ENCODE data around the gene KIRREL3.

Gene KIRREL3

DNA sequence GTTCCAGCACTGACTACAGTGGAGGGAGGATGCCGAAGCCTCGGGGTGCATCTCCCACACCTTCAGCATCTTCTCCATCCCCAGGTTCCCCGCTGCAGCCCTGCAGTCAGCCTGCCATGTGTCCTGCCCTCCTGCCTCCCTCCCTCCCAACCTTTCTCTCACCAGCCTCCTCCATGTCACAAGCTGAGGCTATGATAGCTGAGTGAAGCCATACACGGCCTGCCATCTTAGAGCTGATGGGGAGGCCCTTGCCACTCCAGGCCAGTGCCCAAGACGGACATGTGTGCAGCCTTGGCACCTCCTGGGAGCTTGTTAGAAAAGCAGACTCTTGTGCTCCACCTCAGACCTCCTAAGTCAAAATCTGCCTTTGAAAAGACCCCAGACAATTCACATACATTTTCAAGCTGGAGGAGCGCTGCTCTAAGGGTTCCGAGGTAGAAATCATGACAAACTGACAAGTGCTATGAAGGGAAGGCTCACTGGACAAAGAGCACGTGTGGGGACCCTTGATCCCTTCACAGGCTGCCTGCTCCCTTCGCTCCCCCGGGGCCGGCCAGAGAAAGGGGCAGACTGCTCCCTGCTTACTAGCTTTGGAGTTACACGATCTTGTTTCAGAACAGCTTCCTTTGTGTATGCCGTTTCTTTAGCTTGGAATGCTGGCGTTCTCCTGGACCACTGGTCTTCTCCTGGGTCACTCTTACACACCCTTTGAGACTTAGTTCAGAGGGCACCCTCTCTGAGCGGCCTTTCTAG is 521.2 kb downstream of the KIRREL3 start:
- no peak for DNase-seq

DNA sequence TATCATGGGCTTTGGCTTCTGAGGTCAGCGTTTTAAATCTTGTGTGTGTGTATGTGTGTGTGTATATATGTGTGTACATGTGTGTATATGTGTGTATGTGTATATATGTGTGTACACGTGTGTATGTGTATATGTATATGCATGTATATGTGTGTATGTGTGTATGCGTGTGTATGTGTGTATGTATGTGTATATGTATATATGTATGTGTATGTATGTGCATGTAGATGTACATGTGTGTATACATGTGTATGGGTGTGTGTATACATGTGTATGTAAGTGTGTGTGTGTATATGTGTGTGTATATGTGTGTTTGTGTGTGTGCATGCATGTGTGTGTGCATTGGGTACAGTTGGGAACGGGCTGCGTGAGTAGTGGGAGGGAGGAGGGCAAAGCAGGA is 522.1 kb downstream of the KIRREL3 start:
- no peak for DNase-seq

DNA sequence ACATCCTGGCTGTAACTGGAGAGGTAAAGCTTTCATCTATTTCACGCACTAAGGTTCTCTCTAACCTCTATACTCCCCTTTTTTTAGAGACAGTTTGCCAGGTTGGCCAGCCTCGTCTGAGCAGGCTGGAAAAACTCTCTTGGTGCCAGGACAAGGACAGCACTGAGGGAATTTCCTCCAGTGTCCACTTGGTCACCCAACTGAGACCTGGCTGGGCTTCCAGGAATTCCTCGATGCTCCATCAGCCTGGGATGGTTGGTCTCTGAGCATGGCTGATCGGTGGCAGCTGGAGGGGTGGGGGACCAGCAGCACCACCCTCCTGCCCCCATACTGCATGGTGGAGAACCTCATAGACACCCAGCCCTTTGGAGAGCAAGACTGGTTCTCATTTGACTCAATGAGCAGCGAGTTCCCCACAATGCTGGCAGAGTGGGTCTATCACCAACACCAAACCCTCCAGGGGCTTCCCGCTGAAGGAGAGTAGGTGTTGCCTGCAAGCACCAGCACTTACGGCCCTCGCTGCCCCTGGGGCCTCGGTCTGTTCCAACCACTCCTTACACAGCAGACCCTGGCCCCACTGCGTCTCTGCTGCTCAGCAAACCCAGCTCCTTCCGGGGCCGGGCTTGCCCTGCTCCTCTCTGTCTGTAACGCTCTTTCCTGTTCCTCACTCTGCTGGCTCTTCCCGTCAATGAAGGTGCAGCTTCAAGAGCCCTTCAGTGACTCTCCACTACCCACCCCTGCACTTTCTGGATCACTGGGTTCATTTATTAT is 522.9 kb downstream of the KIRREL3 start:
- peak; percentile 19 to 32 for DNase-seq

DNA sequence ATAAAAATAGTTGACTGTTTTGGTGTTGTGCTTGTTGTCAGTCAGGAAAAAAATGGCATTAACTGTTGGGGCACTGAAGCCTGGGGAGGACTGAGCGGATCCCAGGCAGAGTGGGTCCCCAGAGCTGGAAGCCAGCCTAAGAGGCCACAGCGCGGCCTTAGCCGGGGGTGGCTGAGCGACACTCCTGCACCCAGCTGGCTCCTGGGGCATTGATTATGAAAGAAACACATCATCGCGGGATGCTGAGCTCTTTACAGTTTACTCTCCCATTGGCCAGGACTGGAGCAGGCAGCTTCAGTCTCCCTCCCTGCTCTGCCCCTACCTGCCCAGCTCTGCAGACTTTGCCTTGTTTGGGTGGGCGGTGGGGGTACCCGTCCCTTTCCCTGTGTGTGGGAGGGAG is 523.6 kb downstream of the KIRREL3 start:
- peak in 1 of 2 experiments; percentile 13 for DNase-seq

DNA sequence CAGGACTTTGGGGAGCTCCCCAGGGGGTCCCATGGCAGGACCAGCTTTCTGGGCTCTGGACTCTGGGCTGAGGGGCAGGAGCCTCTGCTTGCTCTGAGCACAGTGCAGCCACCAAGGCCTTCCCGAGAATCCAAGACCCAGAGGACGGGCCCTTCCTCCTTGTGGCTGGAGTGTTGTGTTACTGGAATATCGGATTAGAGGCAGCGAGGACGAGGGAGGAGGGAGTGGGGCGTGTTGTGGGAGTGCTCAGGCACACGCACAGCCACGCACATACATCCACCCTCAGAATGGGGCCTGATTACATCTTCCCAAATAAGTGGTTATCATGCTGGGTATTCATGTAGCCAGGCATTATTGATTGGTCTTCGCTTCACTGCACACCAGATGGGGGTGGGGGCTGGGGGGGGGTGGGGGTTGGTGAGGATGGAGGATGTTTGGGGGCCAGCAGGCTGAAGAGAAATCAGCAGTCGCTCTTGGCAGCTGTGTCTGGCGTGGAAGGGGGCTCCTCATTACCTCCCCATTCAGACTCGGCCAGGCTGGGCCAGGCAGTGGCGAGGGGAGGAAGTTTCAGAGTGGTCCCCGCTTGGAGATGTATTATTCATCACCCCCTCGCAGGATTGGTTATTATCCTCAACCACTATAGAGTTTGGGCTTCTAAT is 524.2 kb downstream of the KIRREL3 start:
- DNase-seq: no peak

DNA sequence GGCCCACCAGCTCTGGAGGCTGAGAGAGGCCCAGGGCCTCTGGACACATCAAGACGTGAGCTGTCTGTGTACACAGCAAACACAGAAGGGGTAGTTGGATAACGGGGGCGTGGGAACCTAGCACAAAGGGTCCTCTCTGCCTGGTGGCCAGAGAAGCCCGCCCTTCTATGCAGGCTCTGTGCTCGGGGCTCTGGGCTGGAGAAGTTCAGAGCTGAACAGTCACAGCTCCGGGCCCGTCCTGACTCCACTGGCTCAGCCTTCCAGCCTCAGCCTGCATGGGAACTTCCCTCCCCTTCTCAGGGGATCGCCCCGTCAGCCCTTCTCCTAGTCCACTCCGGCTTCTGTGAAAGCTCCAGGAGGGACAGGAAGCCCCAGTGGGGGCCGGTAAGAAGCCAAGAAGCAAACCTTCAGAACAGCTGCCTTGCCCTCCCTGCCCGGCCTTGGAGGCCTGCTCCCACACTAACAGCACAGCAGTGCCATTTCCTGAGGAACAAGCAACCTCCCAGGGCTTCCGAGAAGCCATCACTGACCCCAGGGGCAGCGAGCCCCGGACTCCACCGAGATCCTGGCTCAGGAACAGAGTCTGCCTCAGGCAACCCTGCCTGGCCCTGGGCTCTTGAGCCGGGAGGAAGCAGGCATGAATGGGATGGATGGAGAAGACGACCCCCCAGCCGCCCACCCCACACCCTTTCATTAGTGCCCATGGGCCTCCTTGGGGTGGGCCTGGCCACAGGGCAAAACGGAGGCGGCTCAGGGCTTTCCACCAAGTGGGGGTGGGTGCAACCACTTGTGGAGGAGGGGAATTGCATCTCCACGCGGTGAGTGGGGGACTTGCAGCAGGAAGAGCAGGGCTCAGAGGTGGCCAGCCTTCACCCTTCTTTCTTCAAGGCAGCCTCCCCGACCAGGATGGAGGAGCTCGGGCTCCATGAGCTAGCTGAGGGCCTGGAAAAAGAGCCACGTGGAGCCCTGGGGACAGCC is 525.3 kb downstream of the KIRREL3 start:
- DNase-seq: no peak

DNA sequence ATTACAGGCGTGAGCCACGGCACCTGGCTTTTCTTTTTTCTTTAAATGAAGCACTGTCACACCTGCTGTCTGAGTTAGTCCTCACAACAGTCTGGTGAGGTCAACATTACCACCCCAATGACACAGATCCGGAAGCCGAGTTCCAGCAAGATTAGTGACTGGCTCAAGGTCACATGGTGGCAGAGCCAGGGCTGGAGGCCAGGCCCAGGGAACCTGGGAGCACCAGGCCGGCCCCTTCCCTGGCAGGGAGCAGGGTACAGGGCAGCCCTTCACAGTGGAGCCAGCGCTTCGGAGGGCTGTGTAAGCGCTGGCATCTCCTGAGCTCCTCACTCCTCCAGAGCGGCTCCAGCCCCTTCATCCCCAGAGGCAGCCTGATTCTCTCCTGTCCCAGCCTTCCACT is 526.4 kb downstream of the KIRREL3 start:
- DNase-seq: no peak

DNA sequence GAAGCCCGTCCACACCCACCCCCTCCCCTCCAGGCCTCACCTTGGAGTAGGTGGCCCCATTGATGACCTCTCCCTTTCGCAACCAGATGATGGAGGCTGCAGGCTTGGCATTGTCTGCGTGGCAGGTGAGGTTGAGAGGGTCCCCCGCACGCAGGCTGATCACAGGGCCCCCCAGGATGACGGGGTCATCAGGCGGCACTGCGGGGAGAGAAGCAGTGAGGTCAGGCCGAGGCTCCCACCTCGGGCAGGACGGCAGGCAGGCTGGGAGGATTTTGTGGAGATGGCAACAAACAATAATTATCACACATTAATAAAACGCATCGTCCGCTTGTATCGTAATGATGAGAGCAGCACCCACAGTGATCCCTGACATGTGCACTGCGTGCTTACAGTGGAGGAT is 527.3 kb downstream of the KIRREL3 start:
- no peak for DNase-seq

DNA sequence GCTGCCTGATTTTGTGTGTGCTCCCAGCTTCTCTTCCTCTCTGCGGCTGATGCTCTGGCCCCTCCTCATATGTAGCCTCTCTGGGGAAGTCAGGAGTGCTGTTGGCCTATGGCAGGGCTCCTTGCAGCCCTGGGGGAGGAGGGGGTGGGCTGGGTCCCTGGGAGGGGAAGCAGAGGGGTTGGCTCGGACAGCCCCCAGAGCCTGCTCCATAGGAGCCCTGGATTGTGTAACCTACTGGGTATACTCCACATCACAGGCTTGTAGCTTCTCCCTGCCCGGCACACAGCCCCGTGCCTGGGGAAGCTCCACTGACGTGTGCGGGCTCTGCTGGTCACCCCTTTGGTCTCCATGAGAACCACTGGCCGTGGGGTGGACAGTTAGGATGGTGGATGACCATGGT is 531.3 kb downstream of the KIRREL3 start:
- DNase-seq: no peak

DNA sequence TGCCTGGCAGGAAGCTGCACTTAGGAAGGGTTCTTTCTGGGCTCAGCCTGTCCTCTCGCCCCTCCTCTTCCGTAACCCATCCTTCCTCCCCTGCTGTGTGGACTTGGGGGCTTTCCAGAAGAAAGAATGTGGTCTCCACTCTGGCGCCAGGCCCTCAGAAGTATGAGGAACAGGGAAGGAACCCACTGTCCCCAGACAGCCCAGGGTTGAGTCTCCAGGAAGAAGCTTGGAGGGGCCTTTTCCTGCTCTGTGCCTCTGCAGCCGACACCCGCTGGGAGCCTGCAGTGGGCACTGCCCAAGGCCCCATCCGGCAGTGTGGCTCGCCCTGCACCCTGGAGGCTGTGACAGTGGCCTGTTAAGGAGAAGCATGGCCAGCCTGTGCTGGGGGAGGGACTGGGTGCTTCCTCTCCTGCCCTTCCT is 532.5 kb downstream of the KIRREL3 start:
- no peak for DNase-seq

DNA sequence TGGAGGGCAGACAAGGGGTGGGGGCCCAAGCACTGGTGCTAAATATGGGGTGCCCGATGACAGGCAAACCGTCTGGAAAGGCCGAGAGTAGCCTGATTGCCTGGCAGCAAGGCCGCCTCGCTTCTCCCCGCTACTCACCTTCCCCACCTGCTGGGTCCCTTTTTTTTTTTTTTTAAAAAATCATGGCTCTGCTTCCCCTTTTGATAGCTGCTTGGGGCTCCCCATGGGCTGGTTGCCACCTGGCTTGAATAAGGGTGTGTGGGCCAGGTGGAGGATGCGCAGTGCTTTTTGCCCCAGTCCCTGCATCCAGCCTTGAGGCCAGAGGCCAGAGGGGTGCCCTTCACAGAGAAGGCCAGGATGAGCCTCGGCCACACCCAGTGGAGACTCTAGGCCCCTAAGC is 533.1 kb downstream of the KIRREL3 start:
- DNase-seq: no peak

DNA sequence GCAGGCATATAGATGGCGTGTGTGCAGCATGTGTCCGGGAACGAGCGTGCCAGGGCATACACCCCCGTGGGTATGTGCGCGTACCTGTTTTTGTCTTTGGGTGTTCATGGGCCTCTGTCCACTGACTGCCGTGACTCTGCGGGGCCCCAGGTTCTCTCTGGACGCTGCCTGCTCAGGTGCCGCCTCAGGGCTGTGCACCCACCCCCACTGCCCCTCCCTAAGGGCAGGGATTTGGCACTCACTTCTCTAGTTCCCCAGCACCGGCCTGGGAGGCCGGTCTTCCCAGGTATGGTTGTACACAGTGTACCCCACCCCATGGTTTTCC is 533.6 kb downstream of the KIRREL3 start:
- no peak for DNase-seq

DNA sequence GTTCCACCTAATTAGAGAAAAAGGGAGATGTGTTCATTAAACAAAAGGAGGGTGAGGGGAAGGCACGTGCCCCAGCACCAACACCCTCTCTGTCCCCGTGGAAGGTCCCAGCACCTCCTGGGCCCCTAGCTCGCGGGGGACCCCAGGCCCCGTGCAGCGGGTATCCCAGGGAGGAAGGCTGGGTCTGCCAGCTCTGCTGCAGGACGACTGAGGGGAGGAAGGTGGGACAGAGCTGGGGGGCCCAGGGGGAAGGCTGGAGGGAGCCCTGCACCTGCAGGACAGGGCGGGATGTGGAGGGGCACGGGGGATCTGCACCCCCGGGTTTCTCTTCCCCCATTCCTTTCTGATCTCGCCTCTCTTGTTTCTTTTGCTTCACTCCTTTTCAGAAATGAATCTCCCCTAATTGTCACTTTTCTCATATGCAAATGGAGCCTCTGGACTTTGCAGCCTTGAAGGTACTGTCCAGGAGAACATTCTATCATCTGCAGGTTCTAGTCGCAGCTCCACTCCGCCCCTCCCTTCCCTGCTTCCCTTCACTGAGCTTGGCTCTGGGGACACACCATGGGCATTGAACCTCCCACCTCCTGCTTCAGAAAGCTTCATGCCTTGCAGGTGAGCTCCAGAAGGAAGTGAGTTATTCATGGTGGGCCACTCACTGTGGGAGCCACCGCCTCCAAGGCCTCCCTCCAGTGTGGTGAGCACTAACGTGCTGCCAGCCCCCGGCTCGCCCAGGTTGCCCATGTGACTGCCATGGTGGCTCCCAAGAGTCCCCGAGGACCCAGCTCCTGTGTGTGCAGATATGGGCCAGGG is 534.1 kb downstream of the KIRREL3 start:
- DNase-seq: no peak

DNA sequence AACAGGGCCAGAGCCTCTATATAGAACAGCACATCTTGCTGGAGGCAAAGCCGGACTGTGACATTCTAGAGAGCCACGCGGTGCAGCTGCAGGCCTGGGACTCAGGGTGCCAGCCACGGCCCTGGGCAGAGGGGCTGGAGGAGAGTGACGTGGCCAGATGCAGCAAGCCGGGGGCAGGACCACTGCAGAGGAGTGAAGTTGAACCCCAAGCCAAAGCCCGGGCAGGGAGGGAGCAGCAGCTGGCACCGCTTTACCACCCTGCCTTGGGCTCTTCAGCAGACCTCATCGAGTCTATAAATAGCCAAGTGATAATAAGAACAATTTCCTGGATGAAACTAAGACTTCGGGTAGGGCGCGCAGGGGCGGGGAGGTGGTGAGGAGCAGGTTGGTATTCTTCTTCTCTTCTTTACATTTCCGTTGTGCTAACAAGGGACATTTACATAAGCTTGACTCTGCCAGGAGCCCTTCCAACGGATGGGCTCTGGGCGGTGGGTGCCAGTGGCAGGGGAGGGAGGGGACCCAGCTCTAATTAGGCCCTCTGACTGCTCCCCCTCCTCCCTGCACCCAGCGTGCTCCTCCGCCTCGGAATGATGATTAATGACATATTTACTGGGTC is 534.9 kb downstream of the KIRREL3 start:
- peak in 1 of 2 experiments; percentile 23 for DNase-seq

DNA sequence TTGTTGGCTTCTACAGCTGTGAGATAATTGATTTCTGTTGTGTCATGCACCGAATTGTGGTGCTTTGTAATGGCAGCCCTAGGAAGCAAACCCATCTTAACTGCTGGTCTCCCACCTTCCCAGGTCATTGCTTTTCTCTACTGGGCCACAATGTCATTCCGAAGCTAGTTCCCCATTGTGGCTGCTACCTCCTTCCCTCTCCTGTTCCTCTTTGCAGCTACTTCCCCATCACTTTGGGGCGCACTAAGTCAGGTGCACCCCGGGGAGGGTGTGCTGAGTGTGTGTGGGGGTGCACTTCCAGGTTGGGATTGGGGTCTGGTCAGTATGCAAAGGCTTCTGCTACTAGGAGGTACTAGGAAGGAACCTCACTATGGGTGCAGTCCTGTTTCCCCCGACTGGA is 535.8 kb downstream of the KIRREL3 start:
- no peak for DNase-seq

DNA sequence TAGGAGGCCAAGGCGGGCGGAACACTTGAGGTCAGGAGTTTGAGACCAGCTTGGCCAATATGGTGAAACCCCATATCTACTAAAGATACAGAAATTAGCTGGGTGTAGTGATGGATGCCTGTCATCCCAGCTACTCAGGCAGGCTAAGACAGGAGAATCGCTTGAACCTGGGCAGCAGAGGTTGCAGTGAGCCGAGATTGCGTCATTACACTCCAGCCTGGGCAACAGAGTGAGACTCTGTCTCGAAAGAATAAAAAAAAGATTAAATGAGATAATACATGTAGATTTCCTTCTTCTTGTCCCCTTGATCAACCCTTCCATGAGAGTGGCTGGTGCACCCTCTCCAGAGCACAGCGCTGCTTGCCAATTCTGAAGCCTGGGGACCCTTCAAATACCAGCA is 538.1 kb downstream of the KIRREL3 start:
- DNase-seq: no peak

DNA sequence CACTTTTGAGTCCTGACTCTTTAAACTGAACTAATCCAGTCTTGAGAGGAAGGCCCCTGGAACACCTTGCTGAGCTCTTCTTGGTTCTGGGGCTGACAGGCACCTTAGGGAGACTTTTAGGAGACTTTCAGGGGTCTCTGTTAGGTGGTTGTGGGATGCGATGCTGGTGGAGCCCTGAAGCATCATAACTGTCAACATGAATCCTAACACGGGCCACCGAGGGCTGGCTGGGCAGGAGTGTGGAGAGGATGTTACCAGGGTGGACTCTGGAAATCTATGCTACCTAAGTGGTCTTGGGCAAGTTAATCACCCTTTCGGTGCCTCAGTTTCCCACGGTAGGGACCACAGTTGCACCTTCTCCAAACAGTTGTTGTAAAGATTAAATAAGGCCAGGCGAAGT is 538.6 kb downstream of the KIRREL3 start:
- DNase-seq: no peak

DNA sequence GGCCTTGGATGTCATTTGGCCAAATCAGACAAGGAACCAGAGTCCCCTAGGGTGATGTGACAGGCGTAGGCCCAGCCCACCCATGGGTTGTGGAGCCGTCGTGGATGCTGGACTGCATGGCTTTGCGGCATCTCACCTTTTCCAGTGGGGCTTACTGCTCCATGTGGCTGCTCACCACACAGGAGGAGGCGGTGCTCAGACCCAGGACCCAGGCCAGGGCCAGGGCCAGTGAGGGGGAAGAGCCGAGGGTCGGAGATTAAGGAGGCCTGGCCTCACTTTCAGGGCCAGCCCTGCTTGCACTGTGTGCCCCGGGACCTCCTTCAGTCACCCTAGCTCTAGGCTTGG is 539.5 kb downstream of the KIRREL3 start:
- no peak for DNase-seq

DNA sequence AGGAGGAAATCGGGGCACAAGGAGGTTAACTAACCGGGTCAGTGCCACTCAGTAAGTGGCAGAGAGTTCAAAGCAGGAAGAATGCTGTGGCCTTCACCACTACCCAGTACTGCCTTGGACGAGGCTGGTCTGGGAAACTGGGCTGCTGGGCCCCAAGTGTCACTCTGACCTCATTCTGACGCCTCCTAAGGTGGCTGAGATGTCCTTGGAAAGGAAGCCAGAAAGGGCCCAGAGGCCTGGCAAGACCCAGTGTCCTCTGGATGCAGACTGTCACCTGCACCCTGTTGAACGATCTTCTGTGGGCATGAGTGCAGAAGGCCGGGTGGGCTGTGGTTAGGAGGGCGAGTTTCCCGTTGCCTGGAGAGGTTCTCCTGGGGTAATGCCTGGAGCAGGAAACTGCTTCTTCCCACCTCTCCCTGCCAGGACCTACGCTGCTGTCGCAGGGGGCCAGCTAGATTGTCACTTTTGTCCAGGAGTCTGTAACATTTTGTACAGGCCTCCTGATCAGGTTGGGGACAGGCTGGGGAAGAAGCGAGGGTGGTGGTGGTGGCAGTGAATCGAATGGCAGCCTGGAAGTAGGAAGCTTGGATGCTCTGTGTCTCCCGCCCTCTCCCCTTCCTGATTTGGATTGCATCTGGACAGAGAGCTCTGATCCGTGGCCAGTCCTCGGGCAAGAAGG is 540.0 kb downstream of the KIRREL3 start:
- no peak for DNase-seq

DNA sequence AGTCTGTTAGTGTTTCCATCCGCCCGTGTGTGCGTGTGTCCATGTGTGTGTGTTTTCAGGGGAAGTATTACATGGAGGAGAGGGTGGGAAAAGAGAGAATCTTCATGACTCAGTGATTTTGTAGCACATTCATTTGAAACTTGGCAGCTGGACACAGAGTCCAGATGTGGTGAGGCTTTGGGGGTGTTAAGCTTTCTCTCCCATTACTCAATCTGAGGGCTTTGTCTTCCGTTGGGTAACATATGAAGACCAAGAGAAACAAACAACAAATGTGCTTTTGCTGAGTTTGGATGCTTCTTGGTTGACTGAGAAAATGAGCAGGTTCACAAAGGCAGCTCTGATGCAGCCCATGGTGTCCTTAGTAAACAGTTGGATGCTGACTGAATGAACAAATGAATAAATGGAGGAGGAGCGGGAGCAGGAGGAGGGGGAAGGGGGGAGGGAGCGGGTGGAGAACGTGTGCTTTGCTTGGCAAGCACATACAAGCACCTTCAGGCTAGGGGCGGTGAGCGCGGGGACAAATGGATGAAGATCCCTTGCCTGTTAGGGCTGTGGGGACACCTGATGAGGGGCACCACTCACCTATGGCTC is 540.8 kb downstream of the KIRREL3 start:
- DNase-seq: no peak

DNA sequence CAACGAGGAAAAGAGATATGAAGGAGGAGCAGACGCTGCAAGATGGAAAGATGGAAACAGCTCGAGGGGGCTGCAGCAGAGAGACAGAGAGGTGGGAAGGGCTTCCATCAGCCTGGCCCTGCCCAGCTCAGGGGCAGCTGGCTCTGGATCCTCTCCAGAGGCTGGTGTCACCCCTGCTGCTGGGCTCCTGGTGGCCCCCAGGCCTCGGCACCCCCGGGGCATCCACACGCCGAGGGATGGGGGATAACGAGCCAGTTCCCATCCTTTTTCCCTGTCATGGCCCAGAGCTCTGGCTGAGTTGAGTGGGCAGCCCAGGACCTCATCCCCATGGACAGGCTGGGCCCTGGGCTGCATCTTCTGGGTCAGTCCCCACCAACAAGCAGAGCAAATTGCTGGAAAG is 542.8 kb downstream of the KIRREL3 start:
- no peak for DNase-seq
